A549 (cell line): Measurements from ENCODE around the gene HAX1.

Experiments
- ESRRA ChIP-seq: fragments of 150-350 bp; IDR thresholded peaks from 2 replicates; pipeline ENCODE4 v1.6.1; 2014; ENCODE audit warnings: mild to moderate bottlenecking, low read length, borderline replicate concordance
- TF ChIP-seq, protein P1 (sequence below): fragments of >200 bp; sonication (Bioruptor Twin); formaldehyde crosslinking; IDR thresholded peaks from 3 replicates; pipeline ENCODE4 v1.5.1; 2016
- TF ChIP-seq, protein P2 (sequence below): fragments of 200-600 bp; sonication (generic); IDR thresholded peaks from 2 replicates; pipeline ENCODE4 v1.6.1; 2016; ENCODE audit warnings: antibody characterized with exemption, mild to moderate bottlenecking, moderate library complexity

DNA sequence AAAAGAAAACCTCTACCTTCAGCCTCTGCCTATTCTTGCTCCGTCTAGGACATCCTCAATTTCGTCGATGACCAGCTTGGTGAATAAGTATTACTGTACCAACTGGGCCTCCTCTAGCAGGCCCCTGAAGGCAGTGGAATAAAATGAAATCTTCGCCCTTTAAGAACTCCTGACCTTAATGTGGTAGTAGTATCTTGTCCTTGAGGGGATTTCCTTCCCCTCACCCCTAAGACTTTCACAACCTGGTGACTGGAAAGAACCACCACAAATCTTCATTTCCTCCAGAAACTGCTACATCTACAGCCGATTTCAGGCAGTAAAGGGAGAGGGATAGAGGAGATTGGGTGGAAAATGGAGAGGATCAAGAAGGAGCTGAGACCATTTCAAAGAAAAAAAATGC lies 1.6 kb upstream of the HAX1 start:
- TF ChIP-seq, protein P1, sequence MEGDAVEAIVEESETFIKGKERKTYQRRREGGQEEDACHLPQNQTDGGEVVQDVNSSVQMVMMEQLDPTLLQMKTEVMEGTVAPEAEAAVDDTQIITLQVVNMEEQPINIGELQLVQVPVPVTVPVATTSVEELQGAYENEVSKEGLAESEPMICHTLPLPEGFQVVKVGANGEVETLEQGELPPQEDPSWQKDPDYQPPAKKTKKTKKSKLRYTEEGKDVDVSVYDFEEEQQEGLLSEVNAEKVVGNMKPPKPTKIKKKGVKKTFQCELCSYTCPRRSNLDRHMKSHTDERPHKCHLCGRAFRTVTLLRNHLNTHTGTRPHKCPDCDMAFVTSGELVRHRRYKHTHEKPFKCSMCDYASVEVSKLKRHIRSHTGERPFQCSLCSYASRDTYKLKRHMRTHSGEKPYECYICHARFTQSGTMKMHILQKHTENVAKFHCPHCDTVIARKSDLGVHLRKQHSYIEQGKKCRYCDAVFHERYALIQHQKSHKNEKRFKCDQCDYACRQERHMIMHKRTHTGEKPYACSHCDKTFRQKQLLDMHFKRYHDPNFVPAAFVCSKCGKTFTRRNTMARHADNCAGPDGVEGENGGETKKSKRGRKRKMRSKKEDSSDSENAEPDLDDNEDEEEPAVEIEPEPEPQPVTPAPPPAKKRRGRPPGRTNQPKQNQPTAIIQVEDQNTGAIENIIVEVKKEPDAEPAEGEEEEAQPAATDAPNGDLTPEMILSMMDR: no peak
- no peak for TF ChIP-seq ESRRA
- TF ChIP-seq, protein P2, sequence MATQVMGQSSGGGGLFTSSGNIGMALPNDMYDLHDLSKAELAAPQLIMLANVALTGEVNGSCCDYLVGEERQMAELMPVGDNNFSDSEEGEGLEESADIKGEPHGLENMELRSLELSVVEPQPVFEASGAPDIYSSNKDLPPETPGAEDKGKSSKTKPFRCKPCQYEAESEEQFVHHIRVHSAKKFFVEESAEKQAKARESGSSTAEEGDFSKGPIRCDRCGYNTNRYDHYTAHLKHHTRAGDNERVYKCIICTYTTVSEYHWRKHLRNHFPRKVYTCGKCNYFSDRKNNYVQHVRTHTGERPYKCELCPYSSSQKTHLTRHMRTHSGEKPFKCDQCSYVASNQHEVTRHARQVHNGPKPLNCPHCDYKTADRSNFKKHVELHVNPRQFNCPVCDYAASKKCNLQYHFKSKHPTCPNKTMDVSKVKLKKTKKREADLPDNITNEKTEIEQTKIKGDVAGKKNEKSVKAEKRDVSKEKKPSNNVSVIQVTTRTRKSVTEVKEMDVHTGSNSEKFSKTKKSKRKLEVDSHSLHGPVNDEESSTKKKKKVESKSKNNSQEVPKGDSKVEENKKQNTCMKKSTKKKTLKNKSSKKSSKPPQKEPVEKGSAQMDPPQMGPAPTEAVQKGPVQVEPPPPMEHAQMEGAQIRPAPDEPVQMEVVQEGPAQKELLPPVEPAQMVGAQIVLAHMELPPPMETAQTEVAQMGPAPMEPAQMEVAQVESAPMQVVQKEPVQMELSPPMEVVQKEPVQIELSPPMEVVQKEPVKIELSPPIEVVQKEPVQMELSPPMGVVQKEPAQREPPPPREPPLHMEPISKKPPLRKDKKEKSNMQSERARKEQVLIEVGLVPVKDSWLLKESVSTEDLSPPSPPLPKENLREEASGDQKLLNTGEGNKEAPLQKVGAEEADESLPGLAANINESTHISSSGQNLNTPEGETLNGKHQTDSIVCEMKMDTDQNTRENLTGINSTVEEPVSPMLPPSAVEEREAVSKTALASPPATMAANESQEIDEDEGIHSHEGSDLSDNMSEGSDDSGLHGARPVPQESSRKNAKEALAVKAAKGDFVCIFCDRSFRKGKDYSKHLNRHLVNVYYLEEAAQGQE: no peak
